Cardiac fibroblast (primary cell): ENCODE measurements around the gene PLCH2.
"Not testable (repeated sequence)": the region's sequence is repeated elsewhere in the genome, so short reads cannot be mapped to it uniquely, and the experiment has no call there.

Experiments
- DNase-seq, 2 donors: peaks; one replicate each; pipeline versions ENCODE4 v3.0.0 to v3.0.0-alpha.2; 2010; ENCODE audit warnings: low read depth in 2 of 2
- H3K4me3 ChIP-seq, 2 donors: replicated peaks in 1 of 2; 1 replicate in 1 of 2; 2 replicates in 1 of 2; pipeline ENCODE4 v1.5.1; 2011; ENCODE audit warnings: low read depth in 2 of 2, low read length in 2 of 2, mild to moderate bottlenecking in 2 of 2, moderate library complexity in 1 of 2
- TF ChIP-seq, protein P1 (sequence below): IDR thresholded peaks from one replicate; pipeline ENCODE4 v1.5.1; 2011; ENCODE audit warnings: low read depth, mild to moderate bottlenecking, low read length, inconsistent platforms

PLCH2 gene

DNA sequence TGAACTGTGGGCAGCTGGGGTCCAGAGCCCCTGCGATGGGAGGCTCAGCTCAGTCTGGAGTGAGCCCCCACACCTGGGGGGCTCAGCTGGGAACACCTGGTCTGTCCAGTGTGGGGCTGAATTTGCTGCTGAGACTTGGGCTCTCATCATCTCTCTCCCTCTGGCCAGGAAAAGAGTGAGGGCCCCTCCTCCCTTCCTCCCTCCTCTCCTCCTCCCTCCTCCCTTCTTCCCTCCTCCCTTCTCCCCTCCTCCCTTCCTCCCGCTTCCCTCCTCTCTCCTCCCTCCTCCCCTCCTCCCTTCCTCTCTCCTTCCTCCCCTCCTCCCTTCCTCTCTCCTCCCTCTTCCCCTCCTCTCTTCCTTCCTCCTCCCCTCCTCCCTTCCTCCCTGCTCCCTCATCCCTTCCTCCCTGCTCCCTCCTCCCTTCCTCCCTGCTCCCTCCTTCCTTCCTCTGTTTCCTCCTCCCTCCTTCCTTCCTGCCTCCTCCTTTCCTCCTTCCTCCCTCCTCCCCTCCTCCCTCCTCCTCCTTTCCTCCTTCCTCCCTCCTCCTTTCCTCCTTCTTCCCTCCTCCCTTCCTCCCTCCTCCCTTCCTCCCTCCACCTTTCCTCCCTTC lies 40.2 kb upstream of the PLCH2 start:
- no peak overlapping the region for H3K4me3 ChIP-seq
- TF ChIP-seq, protein P1, sequence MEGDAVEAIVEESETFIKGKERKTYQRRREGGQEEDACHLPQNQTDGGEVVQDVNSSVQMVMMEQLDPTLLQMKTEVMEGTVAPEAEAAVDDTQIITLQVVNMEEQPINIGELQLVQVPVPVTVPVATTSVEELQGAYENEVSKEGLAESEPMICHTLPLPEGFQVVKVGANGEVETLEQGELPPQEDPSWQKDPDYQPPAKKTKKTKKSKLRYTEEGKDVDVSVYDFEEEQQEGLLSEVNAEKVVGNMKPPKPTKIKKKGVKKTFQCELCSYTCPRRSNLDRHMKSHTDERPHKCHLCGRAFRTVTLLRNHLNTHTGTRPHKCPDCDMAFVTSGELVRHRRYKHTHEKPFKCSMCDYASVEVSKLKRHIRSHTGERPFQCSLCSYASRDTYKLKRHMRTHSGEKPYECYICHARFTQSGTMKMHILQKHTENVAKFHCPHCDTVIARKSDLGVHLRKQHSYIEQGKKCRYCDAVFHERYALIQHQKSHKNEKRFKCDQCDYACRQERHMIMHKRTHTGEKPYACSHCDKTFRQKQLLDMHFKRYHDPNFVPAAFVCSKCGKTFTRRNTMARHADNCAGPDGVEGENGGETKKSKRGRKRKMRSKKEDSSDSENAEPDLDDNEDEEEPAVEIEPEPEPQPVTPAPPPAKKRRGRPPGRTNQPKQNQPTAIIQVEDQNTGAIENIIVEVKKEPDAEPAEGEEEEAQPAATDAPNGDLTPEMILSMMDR: no peak
- no peak for DNase-seq

DNA sequence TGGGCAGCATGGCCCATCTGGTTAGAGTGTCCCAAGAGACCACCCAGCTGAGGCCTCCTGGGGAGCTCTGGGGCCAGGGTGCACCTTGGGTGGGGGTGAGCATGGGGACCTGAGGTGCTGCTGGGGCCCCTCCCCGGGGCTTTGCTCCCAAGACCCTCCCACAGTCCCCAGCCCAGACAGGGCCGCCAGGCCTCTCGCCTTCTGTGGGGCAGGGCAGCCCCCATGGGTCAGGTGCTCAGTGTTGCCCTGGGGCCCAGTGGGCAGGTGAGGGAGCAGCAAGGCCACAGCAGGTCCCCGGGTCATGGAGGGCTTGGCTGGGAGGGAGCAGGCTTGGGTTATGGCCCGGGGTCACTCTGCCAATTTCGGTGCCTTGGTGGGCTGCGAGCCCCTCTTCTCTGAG lies 39.2 kb upstream of the PLCH2 start:
- TF ChIP-seq, protein P1: no peak
- H3K4me3 ChIP-seq: no peak overlapping the region
- DNase-seq: no peak

DNA sequence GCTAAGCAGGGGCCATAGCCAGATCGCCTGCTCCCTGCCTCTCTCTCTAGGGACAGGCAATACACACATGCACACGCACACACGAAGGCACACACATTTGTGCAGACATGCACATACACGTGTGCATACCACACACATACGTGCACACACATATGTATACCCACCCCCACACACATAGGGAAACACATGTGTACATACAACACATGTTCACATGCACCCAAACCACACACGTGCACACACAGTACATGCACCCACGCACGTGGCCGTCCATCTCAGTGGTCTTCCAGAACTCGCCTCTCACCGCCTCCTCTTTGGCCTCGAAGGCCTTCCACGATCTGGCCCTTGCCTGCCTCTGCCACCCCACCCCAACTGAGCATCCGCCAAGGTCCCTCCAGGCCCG lies 38.5 kb upstream of the PLCH2 start:
- no peak for DNase-seq
- TF ChIP-seq, protein P1: no peak
- no peak overlapping the region for H3K4me3 ChIP-seq

DNA sequence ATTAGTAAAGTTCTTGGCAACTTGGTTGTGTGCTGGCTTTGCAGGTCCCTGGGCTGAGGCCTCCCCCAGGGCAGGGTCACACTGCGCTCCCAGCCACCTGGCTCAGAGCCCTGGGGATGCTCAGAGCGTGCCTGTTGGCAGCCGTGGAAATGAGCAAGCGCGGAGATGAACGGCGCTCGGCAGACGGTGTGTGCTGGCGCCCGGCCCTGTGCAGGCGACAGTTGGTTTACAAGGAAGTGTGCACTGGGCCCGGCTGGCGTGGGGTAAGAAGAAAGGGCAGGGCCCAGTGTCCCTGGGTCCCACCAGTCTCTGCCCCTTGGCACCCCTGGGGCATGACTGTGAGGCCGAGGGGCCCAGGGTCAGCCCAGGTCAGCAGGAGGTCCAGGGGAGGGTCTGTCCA lies 38.1 kb upstream of the PLCH2 start:
- TF ChIP-seq, protein P1: no peak
- no peak overlapping the region for H3K4me3 ChIP-seq
- DNase-seq: no peak

DNA sequence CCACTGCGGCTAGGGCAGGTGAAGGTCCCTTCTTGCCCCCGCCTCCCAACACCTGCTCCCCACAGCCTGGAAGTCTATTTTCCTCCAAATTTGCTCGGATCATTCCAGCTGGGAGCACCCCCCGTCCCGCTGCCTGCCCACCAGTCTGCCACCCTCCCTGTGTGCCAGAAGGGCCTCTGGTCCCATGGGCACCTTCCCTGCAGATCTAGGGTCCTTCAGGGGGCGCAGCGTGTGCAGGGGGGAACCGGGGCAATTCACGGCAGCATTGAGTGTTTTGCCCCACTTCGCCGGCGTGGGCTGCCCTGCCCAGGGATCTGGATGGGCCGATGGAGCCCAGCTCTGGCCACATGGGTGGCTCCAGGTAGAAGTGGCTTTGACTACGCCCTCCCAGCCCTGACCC lies 37.4 kb upstream of the PLCH2 start:
- H3K4me3 ChIP-seq: no peak overlapping the region
- DNase-seq: no peak
- TF ChIP-seq, protein P1: no peak

DNA sequence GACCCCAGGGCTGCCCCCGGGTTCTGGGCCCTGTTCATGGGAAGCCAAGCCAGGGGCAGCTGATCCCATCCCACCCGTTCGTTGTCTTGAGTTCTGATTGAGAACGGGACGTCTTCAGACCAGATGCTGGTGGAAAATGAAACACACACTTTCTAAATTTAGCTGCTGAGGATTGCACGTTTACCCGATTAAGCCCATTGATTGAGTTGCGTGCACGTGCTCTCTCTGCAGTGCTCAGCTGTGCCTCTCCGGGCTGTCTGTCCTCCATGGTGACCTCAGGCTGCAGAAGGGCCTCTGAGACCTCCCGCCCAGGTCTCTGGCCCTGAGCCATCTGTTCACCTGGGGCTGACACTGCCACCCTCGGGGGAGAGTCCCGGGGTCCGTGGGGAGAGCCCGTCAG lies 36.7 kb upstream of the PLCH2 start:
- H3K4me3 ChIP-seq: no peak overlapping the region
- TF ChIP-seq, protein P1: no peak
- no peak for DNase-seq

DNA sequence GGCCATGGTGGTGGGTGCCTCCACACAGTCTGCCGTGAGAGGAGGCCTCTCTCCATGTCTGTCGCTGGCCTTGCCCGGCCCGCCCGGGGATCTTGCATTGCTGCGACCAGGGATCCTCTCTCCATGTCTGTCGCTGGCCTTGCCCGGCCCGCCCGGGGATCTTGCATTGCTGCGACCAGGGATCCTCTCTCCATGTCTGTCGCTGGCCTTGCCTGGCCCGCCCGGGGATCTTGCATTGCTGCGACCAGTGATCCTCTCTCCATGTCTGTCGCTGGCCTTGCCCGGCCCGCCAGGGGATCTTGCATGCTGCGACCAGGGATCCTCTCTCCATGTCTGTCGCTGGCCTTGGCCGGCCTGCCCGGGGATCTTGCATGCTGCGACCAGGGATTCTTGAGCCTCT lies 35.7 kb upstream of the PLCH2 start:
- not testable (repeated sequence) for DNase-seq, H3K4me3 ChIP-seq
